Inflammatory macrophage treated with lipopolysaccharide for 1 hour (primary cell): ENCODE measurements around the gene IKZF1.
A peak's percentile ranks its signal among the peaks of the same experiment; 100 is the strongest.

Experiments
- DNase-seq, 2 donors: peaks; one replicate each; pipeline ENCODE4 v3.0.0-alpha.2; 2020 to 2022

The IKZF1 gene

GRCh38 chr7:50304129-50304910 is at the start of gene IKZF1:
Gene IKZF1 (plus strand): TSS chr7:50304716. CDS start chr7:50319062, 14,346 bp downstream.
- peak; percentile 93 to 95 for DNase-seq

- no peak for DNase-seq
Observed at GRCh38 chr7:50261593-50261992, 42.9 kb upstream of the IKZF1 start.

GRCh38 chr7:50262446-50262845 is 42.1 kb upstream of the IKZF1 start:
- no peak for DNase-seq

- DNase-seq: peak; percentile 34 to 60
Observed at GRCh38 chr7:50262916-50263690, 41.4 kb upstream of the IKZF1 start.

GRCh38 chr7:50264908-50265307 is 39.6 kb upstream of the IKZF1 start:
- peak in 1 of 2 donors; percentile 26 for DNase-seq

GRCh38 chr7:50265968-50266634 is 38.4 kb upstream of the IKZF1 start:
- no peak for DNase-seq

GRCh38 chr7:50266635-50267386 is 37.7 kb upstream of the IKZF1 start:
- DNase-seq: peak; percentile 45 to 69

- no peak for DNase-seq
Observed at GRCh38 chr7:50267525-50268041, 36.9 kb upstream of the IKZF1 start.

- no peak for DNase-seq
Observed at GRCh38 chr7:50268223-50268622, 36.3 kb upstream of the IKZF1 start.

GRCh38 chr7:50268990-50269389 is 35.5 kb upstream of the IKZF1 start:
- DNase-seq: no peak

GRCh38 chr7:50270531-50271018 is 33.9 kb upstream of the IKZF1 start:
- DNase-seq: no peak

- no peak for DNase-seq
Observed at GRCh38 chr7:50272808-50273207, 31.7 kb upstream of the IKZF1 start.

- no peak for DNase-seq
Observed at GRCh38 chr7:50273301-50273700, 31.2 kb upstream of the IKZF1 start.

GRCh38 chr7:50273870-50274269 is 30.6 kb upstream of the IKZF1 start:
- peak in 1 of 2 donors; percentile 47 for DNase-seq

- DNase-seq: peak in 1 of 2 donors; percentile 41
Observed at GRCh38 chr7:50274361-50274760, 30.2 kb upstream of the IKZF1 start.

GRCh38 chr7:50275430-50275829 is 29.1 kb upstream of the IKZF1 start:
- no peak for DNase-seq

- DNase-seq: peak in 1 of 2 donors; percentile 47
Observed at GRCh38 chr7:50276483-50276882, 28.0 kb upstream of the IKZF1 start.

- no peak for DNase-seq
Observed at GRCh38 chr7:50278120-50278519, 26.4 kb upstream of the IKZF1 start.

GRCh38 chr7:50281680-50282445 is 22.7 kb upstream of the IKZF1 start:
- peak; percentile 73 to 98 for DNase-seq

GRCh38 chr7:50282813-50283605 is 21.5 kb upstream of the IKZF1 start:
- peak; percentile 82 to 92 for DNase-seq

- peak in 1 of 2 donors; percentile 59 for DNase-seq
Observed at GRCh38 chr7:50283731-50284130, 20.8 kb upstream of the IKZF1 start.
